Activated CD8-positive, alpha-beta memory T cell treated with anti-CD3 and anti-CD28 coated beads, Interleukin-2, amount 10 ng/mL, durations not matched to agents 7 days and 5 days (primary cell): ENCODE results near the gene SRGAP1. TPM values are rescaled to one million over a fixed set of nuclear protein-coding genes. Genes with fewer than 3 reads are reported as not detected.
"Not testable (repeated sequence)": the region's sequence is repeated elsewhere in the genome, so short reads cannot be mapped to it uniquely, and the experiment has no call there.

Experiments used
- ATAC-seq: fragments of 150-1000 bp; cut with Tn5 transposase; one replicate; pipeline ENCODE4 v1.10.0; 2021; ENCODE audit warnings: moderate library complexity
- CTCF ChIA-PET: fragments of 350-600 bp; sonication (Branson Sonifier 250); formaldehyde crosslinking; loops from one replicate; lab custom pipeline; 2021; ENCODE audit warnings: antibody characterized with exemption; lab: Charles Lee
- DNase-seq: peaks from one replicate; pipeline ENCODE4 v3.0.0-alpha.2; 2020
- H3K27ac Mint-ChIP-seq: one replicate; pipeline ENCODE4 v1.8.0; 2021; ENCODE audit warnings: mild to moderate bottlenecking, mixed read lengths
- H3K27me3 Mint-ChIP-seq: one replicate; pipeline ENCODE4 v1.8.0; 2021; ENCODE audit warnings: mixed read lengths
- H3K36me3 Mint-ChIP-seq: one replicate; pipeline ENCODE4 v1.8.0; 2021; ENCODE audit warnings: mild to moderate bottlenecking, mixed read lengths
- H3K4me1 Mint-ChIP-seq: one replicate; pipeline ENCODE4 v1.8.0; 2021; ENCODE audit warnings: mixed read lengths
- H3K4me3 Mint-ChIP-seq: one replicate; pipeline ENCODE4 v1.8.0; 2021; ENCODE audit warnings: mild to moderate bottlenecking, moderate library complexity, mixed read lengths
- H3K9me3 Mint-ChIP-seq: one replicate; pipeline ENCODE4 v1.8.0; 2022; ENCODE audit warnings: low read depth, mixed read lengths
- total RNA-seq, 2 experiments: library from RNA; stranded (reverse); gene quantifications; one replicate each; pipeline ENCODE4 v1.2.3, GENCODE V29; 2021

The SRGAP1 gene
- total RNA-seq, 2 experiments from 2014 or later: 0.14 TPM; not detected in 1

DNA sequence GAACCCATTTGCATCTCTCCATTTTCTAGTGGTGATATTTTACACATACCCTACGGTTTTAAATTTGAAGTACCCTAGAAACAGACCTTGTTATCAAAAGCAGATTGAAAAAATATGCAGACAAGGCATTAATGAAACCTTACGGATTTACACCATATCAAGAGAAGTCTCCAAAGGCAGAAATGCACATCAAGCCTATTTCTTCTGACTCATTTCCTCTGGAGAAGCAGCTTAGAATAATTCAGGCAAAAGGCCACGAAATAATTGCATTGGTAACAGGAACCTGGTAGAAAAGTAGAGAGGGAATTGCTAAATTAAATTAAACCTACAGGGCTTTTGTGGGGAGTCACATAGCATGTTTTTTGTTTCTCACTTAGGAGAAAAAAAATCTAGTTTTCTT lies 342.9 kb downstream of the SRGAP1 start:
- H3K9me3 Mint-ChIP-seq: no peaks in the 10 kb centered on the region
- CTCF ChIA-PET: no interaction called here
- H3K4me1 Mint-ChIP-seq: peaks cover 11% of the 10 kb centered on the region
- no peaks in the 10 kb centered on the region for H3K27me3 Mint-ChIP-seq
- ATAC-seq: no peak
- H3K27ac Mint-ChIP-seq: no peak overlapping the region
- peaks cover 2% of the 10 kb centered on the region for H3K36me3 Mint-ChIP-seq
- DNase-seq: no peak
- H3K4me3 Mint-ChIP-seq: no peak overlapping the region

DNA sequence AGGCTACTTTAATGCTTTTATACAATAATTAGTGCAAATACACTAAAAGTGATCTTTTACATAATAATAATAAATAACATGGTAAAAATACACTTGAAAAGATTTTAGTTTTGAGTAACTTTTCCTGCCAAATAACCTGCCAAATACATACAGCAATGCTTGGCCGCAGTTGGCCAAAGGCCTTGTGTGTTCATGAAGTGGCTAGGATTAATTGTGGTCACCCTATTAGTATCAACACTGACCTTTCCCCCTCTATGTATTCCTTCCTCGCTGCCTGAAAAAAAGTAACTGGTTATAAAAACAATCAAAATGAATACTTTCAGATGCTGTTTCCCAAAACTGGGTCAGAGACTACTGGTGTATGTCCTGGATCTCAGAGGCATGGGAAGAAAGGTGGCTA lies 343.3 kb downstream of the SRGAP1 start:
- Mint-ChIP-seq H3K36me3 (peaks cover 2% of the 10 kb centered on the region), H3K27me3 (no peaks in the 10 kb centered on the region), H3K4me3 (no peak overlapping the region), H3K4me1 (peaks cover 16% of the 10 kb centered on the region), H3K27ac (no peak overlapping the region), H3K9me3 (no peaks in the 10 kb centered on the region)
- ATAC-seq (no peak), DNase-seq (no peak)
- CTCF ChIA-PET: no interaction called here

DNA sequence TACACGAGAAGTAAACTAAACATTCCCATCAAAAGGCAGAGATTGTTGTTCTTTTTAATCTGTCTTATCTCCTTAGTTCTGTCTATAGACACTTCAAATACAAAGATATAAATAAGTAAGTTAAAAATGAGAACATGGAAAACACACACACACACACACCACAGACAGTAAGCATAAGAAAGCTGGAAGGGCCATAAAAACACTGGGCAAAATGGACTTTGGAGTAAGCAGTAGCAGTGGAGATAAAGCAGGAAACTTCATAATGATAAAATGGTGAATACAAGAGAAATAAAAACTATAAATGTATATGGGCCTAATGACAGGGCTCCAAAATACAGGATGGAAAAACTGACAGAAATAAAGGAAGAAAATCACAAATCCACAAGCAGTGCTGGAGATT lies 345.0 kb downstream of the SRGAP1 start:
- no peaks in the 10 kb centered on the region for H3K27me3 Mint-ChIP-seq
- peaks cover 13% of the 10 kb centered on the region for H3K36me3 Mint-ChIP-seq
- no peak for ATAC-seq
- no peak overlapping the region for H3K27ac Mint-ChIP-seq
- no peaks in the 10 kb centered on the region for H3K9me3 Mint-ChIP-seq
- peaks cover 30% of the 10 kb centered on the region for H3K4me1 Mint-ChIP-seq
- H3K4me3 Mint-ChIP-seq: no peak overlapping the region
- no peak for DNase-seq
- CTCF ChIA-PET: no interaction called here

DNA sequence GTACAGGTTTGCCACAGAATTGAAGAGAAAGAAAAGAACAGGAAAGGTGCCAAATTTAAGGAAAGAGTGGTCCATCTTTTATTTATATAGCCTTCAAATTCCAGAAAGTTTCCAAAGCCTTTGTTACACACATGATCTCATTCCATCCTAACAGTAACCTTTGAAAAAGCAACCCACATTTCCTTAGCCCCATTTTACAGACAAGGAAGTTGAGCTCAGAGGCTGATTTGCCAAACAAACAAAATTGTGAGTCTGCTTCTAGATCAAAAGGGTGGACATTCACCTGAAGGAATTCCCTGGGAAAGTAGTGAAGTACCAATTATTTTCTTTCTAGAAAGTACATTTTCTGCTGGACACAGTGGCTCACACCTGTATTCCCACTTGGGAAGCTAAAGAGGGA lies 345.6 kb downstream of the SRGAP1 start:
- H3K27ac Mint-ChIP-seq: no peak overlapping the region
- DNase-seq (no peak), ATAC-seq (no peak)
- no peak overlapping the region for H3K4me3 Mint-ChIP-seq
- H3K27me3 Mint-ChIP-seq: no peaks in the 10 kb centered on the region
- H3K9me3 Mint-ChIP-seq: no peaks in the 10 kb centered on the region
- peaks cover 17% of the 10 kb centered on the region for H3K36me3 Mint-ChIP-seq
- CTCF ChIA-PET: no interaction called here
- peaks cover 31% of the 10 kb centered on the region for H3K4me1 Mint-ChIP-seq

DNA sequence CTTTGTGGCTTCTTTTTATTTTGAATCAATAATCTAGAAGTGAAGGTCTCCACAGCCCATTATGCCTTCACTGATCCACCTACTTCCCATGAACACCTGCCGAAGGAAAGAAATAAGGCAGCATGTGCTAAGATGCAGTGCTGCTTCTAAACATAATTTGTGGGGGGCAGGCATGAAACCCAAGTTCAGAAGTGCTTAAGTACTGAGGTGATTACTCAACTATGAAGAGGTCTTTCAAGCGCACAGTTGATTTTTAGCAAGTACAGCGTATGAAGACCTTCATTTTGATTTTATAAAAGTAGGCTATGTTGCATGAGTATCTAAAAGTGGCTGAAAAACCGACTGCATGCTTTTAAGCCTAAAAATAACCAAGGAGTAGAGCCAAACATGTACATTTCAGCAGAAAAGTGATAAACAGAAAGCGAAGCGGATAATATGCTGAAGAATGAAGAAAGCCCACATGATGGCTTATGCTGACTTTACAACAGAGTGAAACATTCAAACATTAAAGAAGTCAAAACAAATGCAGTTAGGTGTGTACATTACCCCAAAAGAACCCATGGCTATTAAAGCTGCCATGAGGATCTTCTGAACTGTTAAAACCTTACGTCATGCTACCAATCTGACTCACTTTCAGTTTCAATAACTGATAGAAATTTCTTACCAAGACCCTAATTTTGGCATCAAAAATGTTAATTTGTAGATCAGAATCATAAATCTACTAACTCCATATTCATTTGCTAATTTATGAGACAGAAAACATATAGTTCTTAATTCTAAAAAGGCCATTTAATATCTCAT lies 348.3 kb downstream of the SRGAP1 start:
- CTCF ChIA-PET: no interaction called here
- Mint-ChIP-seq H3K4me1 (peaks cover 22% of the 10 kb centered on the region), H3K27me3 (no peaks in the 10 kb centered on the region), H3K36me3 (peaks cover 18% of the 10 kb centered on the region), H3K4me3 (no peak overlapping the region), H3K9me3 (no peaks in the 10 kb centered on the region), H3K27ac (peak overlapping the region; percentile 75)
- DNase-seq (no peak), ATAC-seq (peak; percentile 72)

DNA sequence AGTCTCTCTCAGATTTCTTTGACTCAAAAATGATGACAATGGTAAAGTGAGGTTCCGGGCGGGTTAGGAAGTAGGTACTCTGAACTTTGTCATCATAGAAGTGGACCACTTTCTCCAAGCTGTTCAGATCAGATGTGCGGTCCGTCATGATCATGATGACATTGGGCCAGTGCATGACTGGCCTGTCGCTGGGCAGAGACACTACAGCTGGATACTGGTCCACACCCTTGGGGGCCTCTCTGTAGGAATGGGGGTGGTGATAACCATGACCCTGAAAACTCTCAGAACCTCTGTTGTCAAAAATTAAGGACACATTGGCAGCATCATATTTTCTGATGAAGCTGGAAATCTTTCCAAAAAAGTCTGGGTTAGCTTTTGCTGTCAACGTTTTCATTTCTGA lies 349.4 kb downstream of the SRGAP1 start:
- CTCF ChIA-PET: no interaction called here
- H3K4me3 Mint-ChIP-seq: no peak overlapping the region
- DNase-seq (no peak), ATAC-seq (no peak)
- H3K4me1 Mint-ChIP-seq: peaks cover 20% of the 10 kb centered on the region
- H3K9me3 Mint-ChIP-seq: no peaks in the 10 kb centered on the region
- H3K27ac Mint-ChIP-seq: peak overlapping the region; percentile 9
- no peaks in the 10 kb centered on the region for H3K27me3 Mint-ChIP-seq
- H3K36me3 Mint-ChIP-seq: peaks cover 18% of the 10 kb centered on the region

DNA sequence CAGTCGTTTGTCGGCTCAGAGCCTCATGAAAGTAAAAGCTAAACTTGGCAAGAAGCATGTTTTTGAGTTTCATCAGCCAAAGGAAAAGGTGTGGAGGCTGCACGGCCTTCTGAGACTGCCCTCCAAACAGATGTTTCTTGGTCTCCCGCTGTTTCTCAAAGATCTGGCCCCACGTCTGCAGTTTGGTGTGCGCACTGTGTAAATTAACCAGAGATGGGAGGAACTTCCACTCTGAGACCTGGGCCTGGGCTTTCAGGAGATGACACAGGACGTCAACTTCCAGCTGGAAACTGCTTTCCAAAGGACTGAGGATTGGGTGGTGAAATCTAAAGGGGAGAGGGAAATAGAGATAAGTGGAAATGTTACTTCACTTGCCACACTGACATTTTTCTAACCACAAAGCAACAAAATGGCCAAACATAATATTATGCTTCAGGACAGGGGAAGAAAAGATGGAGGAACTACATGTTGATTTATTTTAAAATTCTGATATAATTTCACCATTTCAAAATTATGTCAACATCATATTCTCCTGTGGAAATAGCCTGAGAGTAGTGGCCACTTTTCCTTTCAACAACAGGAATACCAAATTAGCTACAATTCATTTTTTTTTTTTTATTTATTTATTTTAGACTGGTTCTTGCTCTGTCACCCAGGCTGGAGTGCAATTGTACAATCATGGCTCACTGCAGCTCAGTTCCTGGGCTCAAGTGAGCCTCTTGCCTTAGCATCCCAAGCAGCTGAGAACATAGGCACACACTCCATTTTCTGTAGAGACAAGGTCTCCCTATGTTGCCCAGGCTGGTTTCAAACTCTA lies 350.0 kb downstream of the SRGAP1 start:
- ATAC-seq (no peak), DNase-seq (no peak)
- H3K27me3 Mint-ChIP-seq: no peaks in the 10 kb centered on the region
- H3K9me3 Mint-ChIP-seq: no peaks in the 10 kb centered on the region
- H3K4me3 Mint-ChIP-seq: no peak overlapping the region
- peaks cover 20% of the 10 kb centered on the region for H3K4me1 Mint-ChIP-seq
- peak overlapping the region; percentile 6 for H3K27ac Mint-ChIP-seq
- CTCF ChIA-PET: no interaction called here
- H3K36me3 Mint-ChIP-seq: peaks cover 18% of the 10 kb centered on the region

DNA sequence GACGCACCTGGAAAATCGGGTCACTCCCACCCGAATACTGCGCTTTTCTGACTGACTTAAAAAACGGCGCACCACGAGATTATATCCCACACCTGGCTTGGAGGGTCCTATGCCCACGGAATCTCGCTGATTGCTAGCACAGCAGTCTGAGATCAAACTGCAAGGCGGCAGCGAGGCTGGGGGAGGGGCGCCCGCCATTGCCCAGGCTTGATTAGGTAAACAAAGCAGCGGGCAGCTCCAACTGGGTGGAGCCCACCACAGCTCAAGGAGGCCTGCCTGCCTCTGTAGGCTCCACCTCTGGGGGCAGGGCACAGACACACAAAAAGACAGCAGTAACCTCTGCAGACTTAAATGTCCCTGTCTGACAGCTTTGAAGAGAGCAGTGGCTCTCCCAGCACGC lies 351.3 kb downstream of the SRGAP1 start:
- CTCF ChIA-PET, H3K27ac Mint-ChIP-seq, H3K9me3 Mint-ChIP-seq, H3K4me3 Mint-ChIP-seq, ATAC-seq, DNase-seq, H3K27me3 Mint-ChIP-seq: not testable (repeated sequence)
- H3K4me1 Mint-ChIP-seq: peaks cover 20% of the 10 kb centered on the region
- H3K36me3 Mint-ChIP-seq: peaks cover 18% of the 10 kb centered on the region

DNA sequence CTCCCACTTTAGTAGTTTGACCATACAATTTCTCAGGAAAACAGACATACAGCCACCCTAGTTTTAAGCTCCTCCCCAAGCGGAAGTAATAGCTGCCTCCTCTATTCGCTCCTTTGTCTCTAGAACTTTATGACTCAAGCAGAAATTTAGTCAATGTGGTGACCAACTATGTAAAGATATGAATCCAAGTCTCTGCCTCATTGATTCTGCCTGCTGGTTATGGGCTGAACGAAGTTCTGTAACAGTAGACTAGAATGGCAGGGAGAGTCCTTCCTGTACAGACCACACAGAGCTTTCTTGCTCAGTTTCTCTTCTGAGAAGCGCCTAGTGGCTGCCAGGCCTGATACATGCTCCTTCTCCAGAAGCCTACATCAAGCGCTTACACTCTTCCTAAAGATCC lies 358.5 kb downstream of the SRGAP1 start:
- CTCF ChIA-PET: no interaction called here
- DNase-seq (no peak), ATAC-seq (no peak)
- H3K9me3 Mint-ChIP-seq: peaks cover 2% of the 10 kb centered on the region
- H3K4me1 Mint-ChIP-seq: no peaks in the 10 kb centered on the region
- H3K27me3 Mint-ChIP-seq: no peaks in the 10 kb centered on the region
- H3K27ac Mint-ChIP-seq: no peak overlapping the region
- H3K36me3 Mint-ChIP-seq: peaks cover 19% of the 10 kb centered on the region
- H3K4me3 Mint-ChIP-seq: no peak overlapping the region

DNA sequence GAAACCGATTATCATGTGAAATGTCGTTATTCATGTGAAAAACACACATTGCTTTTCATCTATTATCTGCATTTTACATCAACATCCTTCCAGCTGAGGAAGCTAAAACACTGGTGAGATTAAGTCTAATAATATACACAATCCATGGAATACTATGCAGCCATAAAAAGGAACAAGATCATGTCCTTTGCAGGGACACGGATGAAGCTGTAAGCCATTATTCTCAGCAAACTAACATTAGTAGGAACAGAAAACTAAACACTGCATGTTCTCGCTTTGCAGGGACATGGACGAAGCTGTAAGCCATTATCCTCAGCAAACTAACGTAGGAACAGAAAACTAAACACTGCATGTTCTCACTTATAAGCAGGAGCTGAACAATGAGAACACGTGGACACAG lies 359.3 kb downstream of the SRGAP1 start:
- no peak overlapping the region for H3K27ac Mint-ChIP-seq
- H3K4me3 Mint-ChIP-seq: no peak overlapping the region
- ATAC-seq (no peak), DNase-seq (no peak)
- CTCF ChIA-PET: no interaction called here
- no peaks in the 10 kb centered on the region for H3K4me1 Mint-ChIP-seq
- peaks cover 2% of the 10 kb centered on the region for H3K9me3 Mint-ChIP-seq
- no peaks in the 10 kb centered on the region for H3K27me3 Mint-ChIP-seq
- H3K36me3 Mint-ChIP-seq: peaks cover 19% of the 10 kb centered on the region

DNA sequence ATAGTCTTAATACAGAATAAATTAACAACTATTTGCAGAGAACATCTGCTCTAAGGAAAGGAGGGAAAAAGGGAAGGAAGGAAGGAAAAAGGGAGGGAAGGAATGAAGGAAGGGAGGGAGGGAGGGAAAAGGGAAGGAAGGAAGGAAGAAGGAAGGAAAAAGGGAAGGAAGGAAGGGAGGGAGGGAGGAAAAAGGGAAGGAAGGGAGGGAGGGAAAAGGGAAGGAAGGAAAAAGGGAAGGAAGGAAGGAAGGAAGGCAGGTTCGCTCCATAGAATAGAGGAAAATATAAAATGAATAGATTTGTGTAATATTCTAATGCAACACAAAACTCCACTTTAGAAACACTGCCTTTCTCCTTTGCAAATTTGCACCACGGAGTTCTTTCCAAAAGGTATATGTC lies 361.0 kb downstream of the SRGAP1 start:
- peaks cover 19% of the 10 kb centered on the region for H3K36me3 Mint-ChIP-seq
- CTCF ChIA-PET: interaction anchor here (0.7 to 0.9 kb wide), 2 partner anchors 10 to 13 kb away, joined by 3 read pairs; no protein-coding TSS in a partner anchor
- H3K9me3 Mint-ChIP-seq: peaks cover 2% of the 10 kb centered on the region
- DNase-seq (no peak), ATAC-seq (no peak)
- H3K4me1 Mint-ChIP-seq: no peaks in the 10 kb centered on the region
- H3K4me3 Mint-ChIP-seq: no peak overlapping the region
- H3K27me3 Mint-ChIP-seq: no peaks in the 10 kb centered on the region
- H3K27ac Mint-ChIP-seq: no peak overlapping the region

DNA sequence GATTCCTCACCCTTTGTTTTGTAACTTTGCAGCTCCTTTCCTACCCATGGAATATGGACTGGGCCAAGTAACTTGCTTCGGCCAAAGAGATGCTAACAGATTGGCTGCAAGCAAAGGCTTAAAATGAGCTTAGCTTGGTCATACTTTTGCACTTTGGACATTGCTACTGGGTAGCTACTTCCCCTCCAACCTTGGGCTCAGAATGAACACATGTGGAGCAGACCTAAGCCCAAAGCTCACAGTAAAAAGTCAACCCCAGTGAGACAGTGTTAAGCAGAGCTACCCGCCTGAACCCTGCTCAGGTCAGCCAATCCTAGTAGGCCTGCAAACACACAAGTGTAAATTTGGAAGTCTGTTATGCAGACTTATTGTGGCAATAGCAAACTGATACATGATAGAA lies 363.0 kb downstream of the SRGAP1 start:
- no peaks in the 10 kb centered on the region for H3K27me3 Mint-ChIP-seq
- H3K36me3 Mint-ChIP-seq: peaks cover 23% of the 10 kb centered on the region
- no peaks in the 10 kb centered on the region for H3K4me1 Mint-ChIP-seq
- H3K27ac Mint-ChIP-seq: no peak overlapping the region
- peaks cover 2% of the 10 kb centered on the region for H3K9me3 Mint-ChIP-seq
- CTCF ChIA-PET: no interaction called here
- DNase-seq: no peak
- no peak overlapping the region for H3K4me3 Mint-ChIP-seq
- ATAC-seq: no peak
